ENCODE data around the gene PIBF1. TPM values are rescaled to one million over a fixed set of nuclear protein-coding genes. Genes with fewer than 3 reads are reported as not detected.

Gene PIBF1
- total RNA-seq, 1 donor from 2014 or later: 44.8 TPM

DNA sequence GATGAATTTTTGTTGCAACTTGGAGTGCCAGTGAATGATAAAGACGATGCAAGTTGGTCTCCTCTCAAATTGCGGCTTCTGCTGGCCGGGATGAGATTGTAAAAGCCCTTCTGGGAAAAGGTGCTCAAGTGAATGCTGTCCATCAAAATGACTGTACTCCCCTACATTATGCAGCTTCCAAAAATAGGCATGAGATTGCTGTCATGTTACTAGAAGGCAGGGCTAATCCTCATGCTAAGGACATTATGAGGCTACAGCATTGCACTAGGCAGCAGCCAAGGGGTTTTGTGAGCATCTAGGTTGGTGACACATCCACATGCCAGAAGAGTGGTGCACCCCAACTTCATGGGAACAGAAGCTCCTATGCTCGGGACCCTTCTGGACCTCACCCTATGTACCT is 254.6 kb downstream of the PIBF1 start:
- Mint-ChIP-seq H3K4me1 (no peaks in the 10 kb centered on the region), H3K36me3 (no peaks in the 10 kb centered on the region), H3K9me3 (no peaks in the 10 kb centered on the region), H3K4me3 (no peak overlapping the region), H3K27me3 (ENCODE audit: insufficient read depth, low read depth) (peaks cover 2% of the 10 kb centered on the region), H3K27ac (no peak overlapping the region)
- H3K4me3 ChIP-seq: no peak overlapping the region
- no peaks in the 10 kb centered on the region for H3K27me3 ChIP-seq
- no peaks in the 10 kb centered on the region for H3K79me2 ChIP-seq (ENCODE audit: low read depth)
- no peaks in the 10 kb centered on the region for H3K36me3 ChIP-seq
- DNase-seq (ENCODE audit: low spot score): no peak
- H3F3A ChIP-seq (ENCODE audit: low read depth): no peaks in the 10 kb centered on the region
- TF ChIP-seq, protein P1, sequence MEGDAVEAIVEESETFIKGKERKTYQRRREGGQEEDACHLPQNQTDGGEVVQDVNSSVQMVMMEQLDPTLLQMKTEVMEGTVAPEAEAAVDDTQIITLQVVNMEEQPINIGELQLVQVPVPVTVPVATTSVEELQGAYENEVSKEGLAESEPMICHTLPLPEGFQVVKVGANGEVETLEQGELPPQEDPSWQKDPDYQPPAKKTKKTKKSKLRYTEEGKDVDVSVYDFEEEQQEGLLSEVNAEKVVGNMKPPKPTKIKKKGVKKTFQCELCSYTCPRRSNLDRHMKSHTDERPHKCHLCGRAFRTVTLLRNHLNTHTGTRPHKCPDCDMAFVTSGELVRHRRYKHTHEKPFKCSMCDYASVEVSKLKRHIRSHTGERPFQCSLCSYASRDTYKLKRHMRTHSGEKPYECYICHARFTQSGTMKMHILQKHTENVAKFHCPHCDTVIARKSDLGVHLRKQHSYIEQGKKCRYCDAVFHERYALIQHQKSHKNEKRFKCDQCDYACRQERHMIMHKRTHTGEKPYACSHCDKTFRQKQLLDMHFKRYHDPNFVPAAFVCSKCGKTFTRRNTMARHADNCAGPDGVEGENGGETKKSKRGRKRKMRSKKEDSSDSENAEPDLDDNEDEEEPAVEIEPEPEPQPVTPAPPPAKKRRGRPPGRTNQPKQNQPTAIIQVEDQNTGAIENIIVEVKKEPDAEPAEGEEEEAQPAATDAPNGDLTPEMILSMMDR (IDR thresholded peaks at IDR 0.05): no peak
- TF ChIP-seq EZH2phosphoT487 (IDR thresholded peaks at IDR 0.05) (no peak), EZH2 (IDR thresholded peaks at IDR 0.05) (no peak)
- no peak overlapping the region for H2AFZ ChIP-seq (replicated peaks)
- no peak overlapping the region for H3K4me2 ChIP-seq
- H3K27ac ChIP-seq: no peak overlapping the region
- H3K9me3 ChIP-seq (ENCODE audit: low read depth): no peaks in the 10 kb centered on the region
- peaks cover 6% of the 10 kb centered on the region for H3K4me1 ChIP-seq
- no peak overlapping the region for H3K9ac ChIP-seq
- no peaks in the 10 kb centered on the region for H4K20me1 ChIP-seq (ENCODE audit: low read depth)

DNA sequence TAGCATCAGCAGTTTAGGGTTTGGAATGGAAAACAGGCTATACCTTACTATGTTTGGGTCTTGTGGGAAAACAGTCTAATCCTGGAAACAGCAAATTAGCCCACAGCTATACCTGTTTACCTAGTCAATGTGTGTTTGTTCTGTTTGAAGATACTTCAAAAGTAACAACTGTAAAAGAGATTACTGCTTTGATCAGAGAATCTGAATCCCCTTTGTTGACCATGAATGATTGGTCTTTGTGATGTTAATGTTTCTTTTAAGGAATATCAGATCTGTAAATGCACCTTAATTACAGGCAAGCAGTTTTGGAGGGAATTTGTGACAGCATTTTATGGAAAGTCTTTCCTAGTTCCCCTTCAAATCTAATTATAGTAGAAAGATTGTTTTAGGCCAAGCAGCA is 256.1 kb downstream of the PIBF1 start:
- H3K27me3 Mint-ChIP-seq (ENCODE audit: insufficient read depth, low read depth): peaks cover 2% of the 10 kb centered on the region

DNA sequence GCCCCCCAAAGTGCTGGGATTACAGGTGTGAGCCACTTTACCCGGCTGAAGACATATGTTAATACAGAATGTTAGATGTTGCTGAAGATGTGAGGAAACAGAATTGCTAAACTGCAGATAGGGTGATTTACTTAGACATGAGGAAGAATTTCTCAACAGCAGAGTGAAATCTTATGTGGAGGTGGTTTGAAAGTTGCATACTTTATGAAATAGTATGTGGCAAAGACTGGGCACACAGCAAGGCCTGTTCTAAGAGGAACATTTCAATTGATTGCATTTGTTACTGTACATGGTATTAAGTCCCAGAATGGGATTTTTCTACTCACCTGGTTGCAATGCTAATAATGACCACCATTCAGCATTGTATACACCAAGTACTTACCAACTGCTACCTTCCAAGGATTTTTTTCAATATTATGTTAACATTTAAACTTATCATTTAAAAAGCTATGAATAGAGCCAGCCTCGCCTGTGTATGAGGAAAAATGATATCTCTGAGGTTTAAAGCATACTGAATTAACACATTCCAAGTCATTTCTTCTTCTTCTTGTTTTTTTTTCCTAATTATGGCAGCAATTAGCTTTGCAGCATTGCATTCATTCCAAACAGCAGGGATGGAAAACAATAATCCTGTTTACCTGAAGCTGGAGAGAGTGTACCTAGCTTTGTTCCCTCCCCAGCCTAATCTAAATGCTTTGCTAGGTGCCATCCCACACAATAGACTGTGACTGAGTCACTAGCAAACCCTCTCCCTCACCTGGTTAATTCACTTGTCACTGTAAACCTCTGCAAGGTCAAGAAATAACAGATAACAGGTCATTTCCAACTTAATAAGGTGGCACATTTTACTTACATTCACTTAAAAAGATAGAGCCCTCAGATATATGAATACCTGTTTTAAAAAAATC is 257.5 kb downstream of the PIBF1 start:
- Histone ChIP-seq H3K27me3 (no peaks in the 10 kb centered on the region), H3K4me1 (peaks cover 6% of the 10 kb centered on the region), H3F3A (ENCODE audit: low read depth) (no peaks in the 10 kb centered on the region), H3K79me2 (ENCODE audit: low read depth) (no peaks in the 10 kb centered on the region), H4K20me1 (ENCODE audit: low read depth) (no peaks in the 10 kb centered on the region), H2AFZ (replicated peaks) (no peak overlapping the region), H3K36me3 (no peaks in the 10 kb centered on the region), H3K4me2 (no peak overlapping the region), H3K9me3 (ENCODE audit: low read depth) (no peaks in the 10 kb centered on the region), H3K4me3 (no peak overlapping the region), H3K9ac (no peak overlapping the region), H3K27ac (no peak overlapping the region)
- Mint-ChIP-seq H3K36me3 (no peaks in the 10 kb centered on the region), H3K27ac (no peak overlapping the region), H3K9me3 (no peaks in the 10 kb centered on the region), H3K4me3 (no peak overlapping the region), H3K27me3 (ENCODE audit: insufficient read depth, low read depth) (peaks cover 2% of the 10 kb centered on the region), H3K4me1 (no peaks in the 10 kb centered on the region)
- no peak for DNase-seq (ENCODE audit: low spot score)
- TF ChIP-seq EZH2phosphoT487 (IDR thresholded peaks at IDR 0.05): no peak
- TF ChIP-seq EZH2 (IDR thresholded peaks at IDR 0.05): no peak
- TF ChIP-seq, protein P1 (IDR thresholded peaks at IDR 0.05): no peak

More for the DNA sequence above, 256.1 kb downstream of the PIBF1 start:
- H3K9ac ChIP-seq: no peak overlapping the region
- H3K27me3 ChIP-seq: no peaks in the 10 kb centered on the region
- H3K36me3 ChIP-seq: no peaks in the 10 kb centered on the region
- H2AFZ ChIP-seq (replicated peaks): no peak overlapping the region
- H4K20me1 ChIP-seq (ENCODE audit: low read depth): no peaks in the 10 kb centered on the region
- no peaks in the 10 kb centered on the region for H3K9me3 ChIP-seq (ENCODE audit: low read depth)
- TF ChIP-seq EZH2phosphoT487 (IDR thresholded peaks at IDR 0.05): no peak
- no peak for TF ChIP-seq EZH2 (IDR thresholded peaks at IDR 0.05)
- TF ChIP-seq, protein P1 (IDR thresholded peaks at IDR 0.05): no peak
- Mint-ChIP-seq H3K4me3 (no peak overlapping the region), H3K36me3 (no peaks in the 10 kb centered on the region), H3K9me3 (no peaks in the 10 kb centered on the region), H3K27ac (no peak overlapping the region), H3K4me1 (no peaks in the 10 kb centered on the region)
- H3K79me2 ChIP-seq (ENCODE audit: low read depth): no peaks in the 10 kb centered on the region
- H3F3A ChIP-seq (ENCODE audit: low read depth): no peaks in the 10 kb centered on the region
- no peak for DNase-seq (ENCODE audit: low spot score)
- H3K4me3 ChIP-seq: no peak overlapping the region
- H3K27ac ChIP-seq: no peak overlapping the region
- H3K4me1 ChIP-seq: peaks cover 6% of the 10 kb centered on the region
- H3K4me2 ChIP-seq: no peak overlapping the region
